ENCODE measurements around the gene PLA2G4D. TPM values are rescaled to one million over a fixed set of nuclear protein-coding genes. Genes with fewer than 3 reads are reported as not detected.

Gene PLA2G4D
- total RNA-seq, 1 experiment from 2014 or later, result not detected

- ChIA-PET POLR2A (interaction anchor here (0.8 kb wide), 1 partner anchor 47 kb away, joined by 3 read pairs; no protein-coding TSS in a partner anchor), CTCF (interaction anchor here (0.8 to 15.6 kb wide), 4 partner anchors 10 to 82 kb away, joined by 3 to 180 read pairs (median 14); no protein-coding TSS in a partner anchor)
- no peak for DNase-seq (ENCODE audit: unreplicated experiment)
- BruUV-seq (replicated peaks), result no TSS peak
- no peaks in the 10 kb centered on the region for H3K27me3 Mint-ChIP-seq (ENCODE audit: insufficient read depth, unreplicated experiment)
- no peak for TF ChIP-seq CTCF (IDR thresholded peaks at IDR 0.05; ENCODE audit: unreplicated experiment)
- H3K36me3 Mint-ChIP-seq (ENCODE audit: insufficient read depth, unreplicated experiment), result no peaks in the 10 kb centered on the region
- intact Hi-C loops (cut with micrococcal nuclease), result no loop called here
- H3K27ac Mint-ChIP-seq (ENCODE audit: low read depth, unreplicated experiment), result no peak overlapping the region
- H3K9me3 Mint-ChIP-seq (ENCODE audit: unreplicated experiment), result no peaks in the 10 kb centered on the region
- H3K4me1 Mint-ChIP-seq (ENCODE audit: insufficient read depth, unreplicated experiment), result peaks cover under 1% of the 10 kb centered on the region
- no peak overlapping the region for H3K4me3 Mint-ChIP-seq (ENCODE audit: unreplicated experiment)
Measured at GRCh38 chr15:42071717-42072116, 22.6 kb downstream of the PLA2G4D start.

- no peak overlapping the region for H3K27ac Mint-ChIP-seq (ENCODE audit: low read depth, unreplicated experiment)
- H3K4me1 Mint-ChIP-seq (ENCODE audit: insufficient read depth, unreplicated experiment), result peaks cover 8% of the 10 kb centered on the region
- DNase-seq (ENCODE audit: unreplicated experiment), result no peak
- H3K36me3 Mint-ChIP-seq (ENCODE audit: insufficient read depth, unreplicated experiment), result no peaks in the 10 kb centered on the region
- H3K9me3 Mint-ChIP-seq (ENCODE audit: unreplicated experiment), result no peaks in the 10 kb centered on the region
- intact Hi-C loops (cut with micrococcal nuclease), result no loop called here
- BruUV-seq (replicated peaks), result no TSS peak
- no peak for TF ChIP-seq CTCF (IDR thresholded peaks at IDR 0.05; ENCODE audit: unreplicated experiment)
- ChIA-PET POLR2A (no interaction called here), CTCF (interaction anchor here (0.7 to 15.6 kb wide), 4 partner anchors 11 to 187 kb away, joined by 3 to 180 read pairs (median 14); no protein-coding TSS in a partner anchor)
- no peak overlapping the region for H3K4me3 Mint-ChIP-seq (ENCODE audit: unreplicated experiment)
- no peaks in the 10 kb centered on the region for H3K27me3 Mint-ChIP-seq (ENCODE audit: insufficient read depth, unreplicated experiment)
Measured at GRCh38 chr15:42070976-42071350, 23.4 kb downstream of the PLA2G4D start.

- Mint-ChIP-seq H3K4me1 (ENCODE audit: insufficient read depth, unreplicated experiment) (peaks cover 8% of the 10 kb centered on the region), H3K36me3 (ENCODE audit: insufficient read depth, unreplicated experiment) (no peaks in the 10 kb centered on the region), H3K27me3 (ENCODE audit: insufficient read depth, unreplicated experiment) (no peaks in the 10 kb centered on the region), H3K27ac (ENCODE audit: low read depth, unreplicated experiment) (no peak overlapping the region), H3K4me3 (ENCODE audit: unreplicated experiment) (no peak overlapping the region), H3K9me3 (ENCODE audit: unreplicated experiment) (no peaks in the 10 kb centered on the region)
- POLR2A ChIA-PET, result no interaction called here
- intact Hi-C loops (cut with micrococcal nuclease), result no loop called here
- BruUV-seq (replicated peaks), result no TSS peak
- TF ChIP-seq CTCF (IDR thresholded peaks at IDR 0.05; ENCODE audit: unreplicated experiment), result no peak
- CTCF ChIA-PET, result interaction anchor here (0.6 to 15.6 kb wide), 6 partner anchors 10 to 188 kb away, joined by 3 to 180 read pairs (median 12); no protein-coding TSS in a partner anchor
- no peak for DNase-seq (ENCODE audit: unreplicated experiment)
Measured at GRCh38 chr15:42070279-42070975, 23.9 kb downstream of the PLA2G4D start.

- no peak for DNase-seq (ENCODE audit: unreplicated experiment)
- ChIA-PET CTCF (interaction anchor here (0.6 to 15.6 kb wide), 6 partner anchors 9 to 80 kb away, joined by 3 to 180 read pairs (median 24); no protein-coding TSS in a partner anchor), POLR2A (no interaction called here)
- Mint-ChIP-seq H3K36me3 (ENCODE audit: insufficient read depth, unreplicated experiment) (no peaks in the 10 kb centered on the region), H3K27ac (ENCODE audit: low read depth, unreplicated experiment) (no peak overlapping the region), H3K9me3 (ENCODE audit: unreplicated experiment) (no peaks in the 10 kb centered on the region), H3K27me3 (ENCODE audit: insufficient read depth, unreplicated experiment) (no peaks in the 10 kb centered on the region), H3K4me1 (ENCODE audit: insufficient read depth, unreplicated experiment) (peaks cover 8% of the 10 kb centered on the region), H3K4me3 (ENCODE audit: unreplicated experiment) (no peak overlapping the region)
- intact Hi-C loops (cut with micrococcal nuclease), result loop anchor here (5.0 kb wide), 1 partner anchor 583 kb away; no protein-coding TSS in a partner anchor
- no peak for TF ChIP-seq CTCF (IDR thresholded peaks at IDR 0.05; ENCODE audit: unreplicated experiment)
- BruUV-seq (replicated peaks), result no TSS peak
Measured at GRCh38 chr15:42069496-42070278, 24.7 kb downstream of the PLA2G4D start.

Measured in MCF 10A (cell line).